GM12801 (cell line): ENCODE results near the gene NFKBIE.

ENCODE experiments used
- CTCF ChIP-seq: IDR thresholded peaks from one replicate; pipeline ENCODE4 v1.5.1; 2011; ENCODE audit warnings: control low read depth; ENCODE audit not compliant: insufficient read length; ENCODE audit errors: extremely low read depth

The NFKBIE gene

GRCh38 chr6:44275271-44275748, 10.0 kb upstream of the NFKBIE start:
- TF ChIP-seq CTCF: no peak

GRCh38 chr6:44273617-44274016, 8.3 kb upstream of the NFKBIE start:
- TF ChIP-seq CTCF: no peak

- no peak for TF ChIP-seq CTCF
Measured at GRCh38 chr6:44272999-44273566, 7.7 kb upstream of the NFKBIE start.

GRCh38 chr6:44272529-44272928, 7.2 kb upstream of the NFKBIE start:
- no peak for TF ChIP-seq CTCF

GRCh38 chr6:44271914-44272313, 6.6 kb upstream of the NFKBIE start:
- TF ChIP-seq CTCF: no peak

GRCh38 chr6:44271406-44271723, 6.0 kb upstream of the NFKBIE start:
- TF ChIP-seq CTCF: no peak

- TF ChIP-seq CTCF: no peak
Measured at GRCh38 chr6:44270526-44271405, 5.4 kb upstream of the NFKBIE start.
